Upper lobe of left lung (tissue), 4 donors: Measurements from ENCODE around the gene GLRA1.

Experiments
- POLR2A ChIP-seq, 4 donors: fragments of 450-650 bp; IDR thresholded peaks; one replicate each; pipeline ENCODE4 v1.5.1; 2016 to 2017; ENCODE audit warnings: antibody characterized with exemption in 4 of 4, mild to moderate bottlenecking in 2 of 4
- TF ChIP-seq, protein P1 (sequence below), 6 experiments: fragments of 450-650 bp in 4 of 6; fragments of 200-600 bp in 2 of 6; sonication (generic) in 2 of 6; IDR thresholded peaks; one replicate each; pipeline ENCODE4 v1.5.1; 2016 to 2019; ENCODE audit warnings: antibody characterized with exemption in 6 of 6

DNA sequence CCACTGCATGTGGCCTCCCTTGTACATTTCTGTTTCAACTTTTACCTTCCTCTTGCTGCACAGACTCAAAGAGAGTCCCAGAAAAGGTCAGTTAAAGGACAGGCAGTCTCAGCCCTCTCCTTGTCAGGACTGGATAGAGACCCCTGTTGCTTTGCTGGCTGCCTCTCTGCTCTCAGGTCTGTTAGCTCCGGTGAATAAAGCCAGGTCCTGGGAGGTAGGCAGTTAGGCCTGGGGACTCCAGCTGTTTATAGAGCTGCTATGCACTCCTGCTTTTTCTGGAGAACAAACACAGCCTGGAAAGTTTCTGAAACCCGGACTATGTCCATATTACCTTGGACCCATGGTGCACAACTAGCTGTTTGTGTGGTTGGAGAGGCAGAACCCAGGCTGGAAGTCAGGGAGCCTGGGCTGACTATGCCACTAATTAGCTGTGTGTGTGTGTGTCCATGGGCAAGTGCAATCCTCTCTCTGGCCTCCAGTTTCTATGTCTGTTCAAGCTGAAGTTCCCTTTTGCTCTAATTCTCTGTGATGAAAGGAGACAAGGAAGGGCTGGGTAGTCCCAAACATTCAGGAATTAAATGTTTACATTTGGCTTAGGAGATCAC, 42.9 kb downstream of the GLRA1 start:
- TF ChIP-seq, protein P1, sequence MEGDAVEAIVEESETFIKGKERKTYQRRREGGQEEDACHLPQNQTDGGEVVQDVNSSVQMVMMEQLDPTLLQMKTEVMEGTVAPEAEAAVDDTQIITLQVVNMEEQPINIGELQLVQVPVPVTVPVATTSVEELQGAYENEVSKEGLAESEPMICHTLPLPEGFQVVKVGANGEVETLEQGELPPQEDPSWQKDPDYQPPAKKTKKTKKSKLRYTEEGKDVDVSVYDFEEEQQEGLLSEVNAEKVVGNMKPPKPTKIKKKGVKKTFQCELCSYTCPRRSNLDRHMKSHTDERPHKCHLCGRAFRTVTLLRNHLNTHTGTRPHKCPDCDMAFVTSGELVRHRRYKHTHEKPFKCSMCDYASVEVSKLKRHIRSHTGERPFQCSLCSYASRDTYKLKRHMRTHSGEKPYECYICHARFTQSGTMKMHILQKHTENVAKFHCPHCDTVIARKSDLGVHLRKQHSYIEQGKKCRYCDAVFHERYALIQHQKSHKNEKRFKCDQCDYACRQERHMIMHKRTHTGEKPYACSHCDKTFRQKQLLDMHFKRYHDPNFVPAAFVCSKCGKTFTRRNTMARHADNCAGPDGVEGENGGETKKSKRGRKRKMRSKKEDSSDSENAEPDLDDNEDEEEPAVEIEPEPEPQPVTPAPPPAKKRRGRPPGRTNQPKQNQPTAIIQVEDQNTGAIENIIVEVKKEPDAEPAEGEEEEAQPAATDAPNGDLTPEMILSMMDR (IDR thresholded peaks at IDR 0.05) = no peak
- no peak for TF ChIP-seq POLR2A (IDR thresholded peaks at IDR 0.05)
